Measurements from ENCODE around the gene PTPRJ.

DNA sequence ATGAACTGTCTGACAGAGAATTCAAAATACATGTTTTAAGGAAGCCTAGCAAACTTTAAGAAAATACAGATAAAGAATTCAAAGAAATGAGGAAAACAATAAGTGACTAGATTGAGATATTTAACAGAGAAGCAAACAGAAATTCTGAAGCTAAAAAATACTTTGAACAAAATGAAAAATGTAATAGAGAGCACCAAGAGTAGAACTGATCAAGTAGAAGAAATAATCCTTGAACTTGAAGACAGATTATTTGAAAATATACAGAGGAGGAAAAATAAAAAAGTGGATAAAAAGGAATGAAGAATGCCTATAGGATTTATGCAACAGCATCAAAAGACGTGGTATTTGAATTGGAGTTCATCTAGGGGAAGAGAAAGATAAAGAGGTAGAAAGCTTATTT is 134.4 kb downstream of the PTPRJ start:
- TF ChIP-seq, protein P1, sequence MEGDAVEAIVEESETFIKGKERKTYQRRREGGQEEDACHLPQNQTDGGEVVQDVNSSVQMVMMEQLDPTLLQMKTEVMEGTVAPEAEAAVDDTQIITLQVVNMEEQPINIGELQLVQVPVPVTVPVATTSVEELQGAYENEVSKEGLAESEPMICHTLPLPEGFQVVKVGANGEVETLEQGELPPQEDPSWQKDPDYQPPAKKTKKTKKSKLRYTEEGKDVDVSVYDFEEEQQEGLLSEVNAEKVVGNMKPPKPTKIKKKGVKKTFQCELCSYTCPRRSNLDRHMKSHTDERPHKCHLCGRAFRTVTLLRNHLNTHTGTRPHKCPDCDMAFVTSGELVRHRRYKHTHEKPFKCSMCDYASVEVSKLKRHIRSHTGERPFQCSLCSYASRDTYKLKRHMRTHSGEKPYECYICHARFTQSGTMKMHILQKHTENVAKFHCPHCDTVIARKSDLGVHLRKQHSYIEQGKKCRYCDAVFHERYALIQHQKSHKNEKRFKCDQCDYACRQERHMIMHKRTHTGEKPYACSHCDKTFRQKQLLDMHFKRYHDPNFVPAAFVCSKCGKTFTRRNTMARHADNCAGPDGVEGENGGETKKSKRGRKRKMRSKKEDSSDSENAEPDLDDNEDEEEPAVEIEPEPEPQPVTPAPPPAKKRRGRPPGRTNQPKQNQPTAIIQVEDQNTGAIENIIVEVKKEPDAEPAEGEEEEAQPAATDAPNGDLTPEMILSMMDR (IDR thresholded peaks at IDR 0.05), result no peak
- TF ChIP-seq POLR2A (IDR thresholded peaks at IDR 0.05) (no peak), POLR2AphosphoS5 (IDR thresholded peaks at IDR 0.05) (no peak)

Measured in breast epithelium (tissue), 3 donors.